HEK293 (cell line): ENCODE results near the gene EGFL8.

Experiments
- CTCF ChIA-PET: fragments of 350-600 bp; formaldehyde crosslinking; extraction: SDS; loops from one replicate; lab custom pipeline; 2021; ENCODE audit warnings: antibody characterized with exemption; lab: Yijun Ruan, JAX
- POLR2A ChIA-PET: fragments of 300-600 bp; formaldehyde crosslinking; extraction: SDS; loops from one replicate; lab custom pipeline; 2020; ENCODE audit warnings: antibody characterized with exemption, inconsistent platforms; lab: Yijun Ruan, JAX
- H3K27ac ChIP-seq: fragments of 200-500 bp; sonication (Bioruptor generic); 2 replicates; pipeline ENCODE4 v1.5.1; 2014; ENCODE audit warnings: low read depth, low read length, control low read depth, inconsistent platforms; ENCODE audit errors: extremely low read depth
- H3K36me3 ChIP-seq, 2 experiments: fragments of 200-500 bp in 1 of 2; sonication (Bioruptor generic) in 1 of 2; 1 replicate in 1 of 2; 2 replicates in 1 of 2; pipeline ENCODE4 v1.5.1; 2014 to 2017; ENCODE audit warnings: inconsistent platforms in 2 of 2, low read length in 2 of 2; ENCODE audit not compliant: control insufficient read depth in 2 of 2, insufficient read depth in 1 of 2
- H3K4me1 ChIP-seq: fragments of 200-500 bp; sonication (Bioruptor generic); 2 replicates; pipeline ENCODE4 v1.5.1; 2014; ENCODE audit warnings: mild to moderate bottlenecking, low read length, inconsistent platforms; ENCODE audit not compliant: control insufficient read depth, insufficient read depth
- H3K4me3 ChIP-seq: 2 replicates; pipeline ENCODE4 v1.5.1; 2011; ENCODE audit warnings: low read depth, mild to moderate bottlenecking, control low read depth, low read length, moderate library complexity
- H3K9me3 ChIP-seq: fragments of 200-500 bp; sonication (Bioruptor generic); 2 replicates; pipeline ENCODE4 v1.5.1; 2014; ENCODE audit warnings: low read depth, low read length, inconsistent platforms; ENCODE audit not compliant: control insufficient read depth, insufficient read depth
- EGR2 ChIP-seq: fragments of 450-650 bp; formaldehyde crosslinking; IDR thresholded peaks from 2 replicates; pipeline ENCODE4 v1.5.1; 2016; ENCODE audit warnings: low read depth, missing biosample characterization, missing genetic modification characterization
- KLF8 ChIP-seq: fragments of 450-650 bp; formaldehyde crosslinking; IDR thresholded peaks from 2 replicates; pipeline ENCODE4 v1.5.1; 2016; ENCODE audit warnings: missing biosample characterization, missing genetic modification characterization
- OVOL3 ChIP-seq: fragments of 450-650 bp; formaldehyde crosslinking; IDR thresholded peaks from 2 replicates; pipeline ENCODE4 v1.5.1; 2016; ENCODE audit warnings: missing biosample characterization, missing genetic modification characterization
- PRDM1 ChIP-seq: fragments of 450-650 bp; formaldehyde crosslinking; IDR thresholded peaks from 2 replicates; pipeline ENCODE4; 2016; ENCODE audit warnings: missing biosample characterization, missing genetic modification characterization
- ZBTB20 ChIP-seq: fragments of 450-650 bp; formaldehyde crosslinking; IDR thresholded peaks from 2 replicates; pipeline ENCODE4 v1.5.1; 2016; ENCODE audit warnings: missing biosample characterization, missing genetic modification characterization
- ZFP41 ChIP-seq: fragments of 450-650 bp; formaldehyde crosslinking; IDR thresholded peaks from 2 replicates; pipeline ENCODE4 v1.5.1; 2016; ENCODE audit warnings: missing biosample characterization, missing genetic modification characterization, borderline replicate concordance
- ZNF112 ChIP-seq: fragments of 450-650 bp; formaldehyde crosslinking; IDR thresholded peaks from 2 replicates; pipeline ENCODE4 v1.5.0; 2017; ENCODE audit warnings: missing biosample characterization, missing genetic modification characterization
- ZNF175 ChIP-seq: fragments of 450-650 bp; formaldehyde crosslinking; IDR thresholded peaks from 2 replicates; pipeline ENCODE4 v1.5.1; 2016; ENCODE audit warnings: missing biosample characterization, missing genetic modification characterization
- ZNF266 ChIP-seq: fragments of 450-650 bp; formaldehyde crosslinking; IDR thresholded peaks from 2 replicates; pipeline ENCODE4 v1.5.1; 2016; ENCODE audit warnings: missing biosample characterization, missing genetic modification characterization, low read depth
- ZNF514 ChIP-seq: fragments of 450-650 bp; formaldehyde crosslinking; IDR thresholded peaks from 2 replicates; pipeline ENCODE4 v1.5.1; 2016; ENCODE audit warnings: missing biosample characterization, missing genetic modification characterization
- ZNF529 ChIP-seq: fragments of 450-650 bp; formaldehyde crosslinking; IDR thresholded peaks from 2 replicates; pipeline ENCODE4 v1.5.1; 2017; ENCODE audit warnings: missing genetic modification characterization, missing biosample characterization; ENCODE audit not compliant: insufficient replicate concordance
- ZNF585B ChIP-seq: fragments of 450-650 bp; formaldehyde crosslinking; IDR thresholded peaks from 2 replicates; pipeline ENCODE4 v1.5.1; 2016; ENCODE audit warnings: missing biosample characterization, missing genetic modification characterization
- ZNF670 ChIP-seq: fragments of 450-650 bp; formaldehyde crosslinking; IDR thresholded peaks from 2 replicates; pipeline ENCODE4 v1.5.1; 2016; ENCODE audit warnings: missing biosample characterization, missing genetic modification characterization, low read depth
- TF ChIP-seq, protein P1 (sequence below): fragments of 450-650 bp; formaldehyde crosslinking; IDR thresholded peaks from 2 replicates; pipeline ENCODE4 v1.5.1; 2017; ENCODE audit warnings: missing biosample characterization, missing genetic modification characterization

EGFL8 gene

DNA sequence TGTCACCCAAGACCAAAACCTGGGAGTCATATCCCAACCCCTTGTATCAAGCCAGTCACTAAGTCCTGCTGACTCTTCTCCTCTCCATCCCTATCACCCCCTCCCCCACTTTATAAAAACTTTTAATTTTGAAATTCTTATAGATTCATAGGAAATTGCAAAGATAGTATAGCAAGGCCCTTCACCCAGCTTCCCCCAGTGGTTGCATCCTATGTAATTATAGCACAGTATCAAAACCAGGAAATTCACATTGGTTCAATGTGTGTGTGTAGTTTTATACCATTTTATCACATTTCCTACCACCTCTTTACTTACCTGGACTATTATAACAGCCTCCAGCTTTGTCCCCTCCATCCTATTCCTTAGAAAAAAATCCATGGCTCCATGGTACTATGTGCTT is 6.3 kb upstream of the EGFL8 start:
- POLR2A ChIA-PET, result interaction anchor here (1.1 to 1.4 kb wide), 3 partner anchors 30 to 82 kb away, joined by 3 to 5 read pairs (median 4); partner anchors contain the start of gene ATF6B
- Histone ChIP-seq H3K36me3 (peaks cover 29 to 54% of the 10 kb centered on the region in 2 experiments), H3K27ac (no peak overlapping the region), H3K9me3 (no peaks in the 10 kb centered on the region), H3K4me3 (no peak overlapping the region), H3K4me1 (no peaks in the 10 kb centered on the region)
- CTCF ChIA-PET, result interaction anchor here (0.6 to 1.4 kb wide), 4 partner anchors 25 to 39 kb away, joined by 3 to 5 read pairs (median 3); no protein-coding TSS in a partner anchor
- no peak for TF ChIP-seq ZNF585B (tag by site-specific recombination)
- peak; percentile 100 for TF ChIP-seq ZNF529 (tag by site-specific recombination)
- TF ChIP-seq ZFP41 (tag by site-specific recombination), result no peak

DNA sequence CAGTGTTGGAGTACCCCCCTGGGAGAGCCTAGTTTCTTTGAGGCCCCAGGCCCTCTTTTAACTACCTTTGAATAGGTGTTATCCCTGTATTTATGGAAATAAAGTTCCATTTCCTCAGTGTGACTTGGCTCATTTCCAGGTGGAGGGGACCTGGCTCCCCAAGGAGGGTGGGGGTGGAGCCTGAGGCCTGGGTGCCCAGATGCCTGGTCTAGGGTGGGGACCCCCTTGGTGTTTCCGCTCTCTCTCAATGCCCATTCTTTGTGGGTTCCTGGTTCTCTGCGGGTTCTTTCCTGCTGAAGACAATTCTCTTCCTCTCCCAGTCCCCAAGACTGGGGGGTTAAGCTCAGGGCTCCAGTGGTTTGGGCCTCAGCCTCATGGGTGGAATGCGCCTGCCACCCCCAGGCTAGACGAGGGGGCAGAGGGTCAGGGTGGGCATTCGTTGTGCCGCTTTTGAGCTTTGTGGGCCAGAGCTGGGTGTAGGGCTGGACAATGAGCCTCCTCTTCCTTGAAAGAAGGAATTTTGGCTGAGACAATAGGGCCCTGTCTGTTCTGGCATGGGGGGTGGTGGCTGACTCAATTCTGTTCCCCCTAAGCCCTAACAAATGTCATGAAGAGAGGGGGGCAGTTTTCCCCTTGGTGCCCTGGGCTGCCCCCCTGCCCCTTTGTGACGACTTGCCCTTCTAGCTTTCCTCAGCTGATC is 686 bp upstream of the EGFL8 start:
- no peak for TF ChIP-seq ZNF670
- TF ChIP-seq OVOL3, result no peak
- no peak for TF ChIP-seq ZNF175 (tag by site-specific recombination)
- H3K27ac ChIP-seq, result no peak overlapping the region
- H3K9me3 ChIP-seq, result no peaks in the 10 kb centered on the region
- POLR2A ChIA-PET, result interaction anchor here (1.4 to 1.5 kb wide), 2 partner anchors 13 to 36 kb away, joined by 3 to 8 read pairs; partner anchors contain the start of gene ATF6B
- CTCF ChIA-PET, result interaction anchor here (1.1 to 2.6 kb wide), 5 partner anchors 9 to 211 kb away, joined by 3 to 16 read pairs (median 3); partner anchors contain the start of gene PRRT1
- peaks cover 9 to 59% of the 10 kb centered on the region in 2 experiments; a peak in 2 of 3 replicates for H3K36me3 ChIP-seq
- H3K4me1 ChIP-seq, result no peaks in the 10 kb centered on the region
- no peak overlapping the region for H3K4me3 ChIP-seq

DNA sequence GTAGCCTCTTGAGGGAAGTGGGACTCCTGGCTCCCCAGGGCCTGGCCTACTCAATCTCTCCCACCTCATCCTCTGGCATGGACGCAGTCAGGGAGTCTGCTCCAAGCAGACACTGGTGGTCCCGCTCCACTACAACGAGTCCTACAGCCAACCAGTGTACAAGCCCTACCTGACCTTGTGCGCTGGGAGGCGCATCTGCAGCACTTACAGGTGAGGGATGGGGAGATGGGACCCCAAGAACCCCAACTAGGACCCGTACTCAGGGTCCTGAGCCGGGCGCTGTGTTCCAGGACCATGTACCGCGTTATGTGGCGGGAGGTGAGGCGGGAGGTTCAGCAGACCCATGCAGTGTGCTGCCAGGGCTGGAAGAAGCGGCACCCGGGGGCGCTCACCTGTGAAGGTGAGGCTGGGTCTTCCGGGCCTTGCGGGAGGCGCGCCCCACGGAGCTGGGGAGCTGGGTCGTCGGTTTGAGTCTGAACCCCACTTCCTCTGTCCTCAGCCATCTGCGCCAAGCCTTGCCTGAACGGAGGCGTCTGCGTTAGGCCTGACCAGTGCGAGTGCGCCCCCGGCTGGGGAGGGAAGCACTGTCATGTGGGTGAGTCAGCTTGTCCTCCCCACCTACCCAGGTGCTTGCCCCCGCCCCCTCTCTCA is 2.1 kb downstream of the EGFL8 start:
- TF ChIP-seq PRDM1 (tag by site-specific recombination) (no peak), EGR2 (peak; percentile 23; the same call in 1 of the 2 replicates)
- CTCF ChIA-PET, result interaction anchor here (1.4 to 2.6 kb wide), 3 partner anchors 29 to 49 kb away, joined by 3 to 19 read pairs (median 16); no protein-coding TSS in a partner anchor

DNA sequence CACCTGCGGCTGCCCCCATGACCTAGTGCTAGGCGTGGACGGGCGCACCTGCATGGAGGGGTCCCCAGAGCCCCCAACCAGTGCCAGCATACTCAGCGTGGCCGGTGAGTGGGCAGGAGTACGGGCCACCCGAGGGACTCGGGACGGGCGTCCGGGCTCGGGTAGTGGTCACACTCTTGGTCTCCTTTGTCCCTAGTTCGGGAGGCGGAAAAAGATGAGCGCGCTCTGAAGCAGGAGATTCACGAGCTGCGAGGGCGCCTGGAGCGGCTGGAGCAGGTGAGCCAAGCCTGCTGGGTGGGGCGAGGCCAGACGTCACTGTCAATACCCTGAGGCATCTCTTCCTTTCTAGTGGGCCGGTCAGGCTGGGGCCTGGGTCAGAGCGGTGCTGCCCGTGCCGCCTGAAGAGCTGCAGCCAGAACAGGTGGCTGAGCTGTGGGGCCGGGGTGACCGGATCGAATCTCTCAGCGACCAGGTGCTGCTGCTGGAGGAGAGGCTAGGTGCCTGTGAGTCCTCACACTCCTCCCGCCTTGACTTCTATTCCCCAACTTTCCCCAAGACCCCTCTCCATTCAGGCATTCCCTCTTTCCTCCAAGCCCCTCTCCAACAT is 2.9 kb downstream of the EGFL8 start:
- no peaks in the 10 kb centered on the region for H3K9me3 ChIP-seq
- peaks cover 19 to 79% of the 10 kb centered on the region in 2 experiments; a peak in 2 of 3 replicates for H3K36me3 ChIP-seq
- POLR2A ChIA-PET, result interaction anchor here (0.6 to 1.3 kb wide), 4 partner anchors 10 to 18 kb away, joined by 3 to 5 read pairs (median 4); no protein-coding TSS in a partner anchor
- CTCF ChIA-PET, result interaction anchor here (1.0 to 1.9 kb wide), 2 partner anchors 9 to 49 kb away, joined by 3 to 19 read pairs; partner anchors contain the start of gene AGPAT1
- no peak overlapping the region for H3K27ac ChIP-seq
- TF ChIP-seq KLF8 (no peak), ZNF112 (tag by site-specific recombination) (no peak), EGR2 (no peak), ZNF514 (no peak), ZNF266 (tag by site-specific recombination) (no peak), PRDM1 (tag by site-specific recombination) (0 out of 2 replicates have a peak, but pooled peaks have one; percentile 19), ZBTB20 (tag by site-specific recombination) (no peak)
- TF ChIP-seq, protein P1, sequence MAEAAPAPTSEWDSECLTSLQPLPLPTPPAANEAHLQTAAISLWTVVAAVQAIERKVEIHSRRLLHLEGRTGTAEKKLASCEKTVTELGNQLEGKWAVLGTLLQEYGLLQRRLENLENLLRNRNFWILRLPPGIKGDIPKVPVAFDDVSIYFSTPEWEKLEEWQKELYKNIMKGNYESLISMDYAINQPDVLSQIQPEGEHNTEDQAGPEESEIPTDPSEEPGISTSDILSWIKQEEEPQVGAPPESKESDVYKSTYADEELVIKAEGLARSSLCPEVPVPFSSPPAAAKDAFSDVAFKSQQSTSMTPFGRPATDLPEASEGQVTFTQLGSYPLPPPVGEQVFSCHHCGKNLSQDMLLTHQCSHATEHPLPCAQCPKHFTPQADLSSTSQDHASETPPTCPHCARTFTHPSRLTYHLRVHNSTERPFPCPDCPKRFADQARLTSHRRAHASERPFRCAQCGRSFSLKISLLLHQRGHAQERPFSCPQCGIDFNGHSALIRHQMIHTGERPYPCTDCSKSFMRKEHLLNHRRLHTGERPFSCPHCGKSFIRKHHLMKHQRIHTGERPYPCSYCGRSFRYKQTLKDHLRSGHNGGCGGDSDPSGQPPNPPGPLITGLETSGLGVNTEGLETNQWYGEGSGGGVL, result no peak
- no peak overlapping the region for H3K4me3 ChIP-seq
- no peaks in the 10 kb centered on the region for H3K4me1 ChIP-seq

More for the DNA sequence above, 2.1 kb downstream of the EGFL8 start:
- H3K36me3 ChIP-seq, result peaks cover 19 to 81% of the 10 kb centered on the region in 2 experiments; a peak in 2 of 3 replicates
- H3K9me3 ChIP-seq, result no peaks in the 10 kb centered on the region
- H3K4me3 ChIP-seq, result no peak overlapping the region
- H3K27ac ChIP-seq, result no peak overlapping the region
- H3K4me1 ChIP-seq, result no peaks in the 10 kb centered on the region
- POLR2A ChIA-PET, result interaction anchor here (0.6 to 1.4 kb wide), 5 partner anchors 16 to 38 kb away, joined by 3 to 6 read pairs (median 4); partner anchors contain the start of genes ATF6B, FKBPL and PBX2
